ENCODE results near the gene AGBL2. TPM values are rescaled to one million over a fixed set of nuclear protein-coding genes. Genes with fewer than 3 reads are reported as not detected.
"Not testable (repeated sequence)": the region's sequence is repeated elsewhere in the genome, so short reads cannot be mapped to it uniquely, and the experiment has no call there.

AGBL2 gene
- total RNA-seq, 4 donors from 2014 or later, result 0.17 to 0.65 TPM; not detected in 2

DNA sequence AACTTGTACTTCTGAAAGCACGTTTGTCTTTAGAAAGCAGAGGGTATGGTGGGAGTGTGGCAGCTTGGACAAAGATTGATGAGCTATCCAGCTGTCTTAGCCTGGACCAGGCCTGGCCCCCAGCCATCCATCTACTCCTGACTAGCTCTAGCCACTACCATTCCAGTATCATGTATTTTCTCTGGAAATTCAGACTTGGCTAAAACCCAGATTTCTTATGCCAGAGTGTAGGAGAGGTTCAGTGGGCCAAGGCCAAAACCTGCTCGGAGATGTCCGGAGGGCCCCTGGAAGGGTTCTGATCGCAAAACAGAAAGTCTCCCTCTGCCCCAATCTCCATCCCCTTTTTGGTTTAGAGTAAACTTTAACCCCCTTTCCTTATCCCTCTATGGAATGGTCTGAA, 48.0 kb downstream of the AGBL2 start:
- TF ChIP-seq, protein P1, sequence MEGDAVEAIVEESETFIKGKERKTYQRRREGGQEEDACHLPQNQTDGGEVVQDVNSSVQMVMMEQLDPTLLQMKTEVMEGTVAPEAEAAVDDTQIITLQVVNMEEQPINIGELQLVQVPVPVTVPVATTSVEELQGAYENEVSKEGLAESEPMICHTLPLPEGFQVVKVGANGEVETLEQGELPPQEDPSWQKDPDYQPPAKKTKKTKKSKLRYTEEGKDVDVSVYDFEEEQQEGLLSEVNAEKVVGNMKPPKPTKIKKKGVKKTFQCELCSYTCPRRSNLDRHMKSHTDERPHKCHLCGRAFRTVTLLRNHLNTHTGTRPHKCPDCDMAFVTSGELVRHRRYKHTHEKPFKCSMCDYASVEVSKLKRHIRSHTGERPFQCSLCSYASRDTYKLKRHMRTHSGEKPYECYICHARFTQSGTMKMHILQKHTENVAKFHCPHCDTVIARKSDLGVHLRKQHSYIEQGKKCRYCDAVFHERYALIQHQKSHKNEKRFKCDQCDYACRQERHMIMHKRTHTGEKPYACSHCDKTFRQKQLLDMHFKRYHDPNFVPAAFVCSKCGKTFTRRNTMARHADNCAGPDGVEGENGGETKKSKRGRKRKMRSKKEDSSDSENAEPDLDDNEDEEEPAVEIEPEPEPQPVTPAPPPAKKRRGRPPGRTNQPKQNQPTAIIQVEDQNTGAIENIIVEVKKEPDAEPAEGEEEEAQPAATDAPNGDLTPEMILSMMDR (IDR thresholded peaks at IDR 0.05), result no peak
- no peak for TF ChIP-seq POLR2A (IDR thresholded peaks at IDR 0.05)
- DNase-seq (ENCODE audit: low spot score in 2 of 2), result no peak
- intact Hi-C loops (cut with DNase I; ENCODE audit: low total_unique reads), result no loop called here
- no peak overlapping the region for H3K4me3 ChIP-seq (ENCODE audit: low read depth, poor library complexity, severe bottlenecking)
- WGBS, 2 donors, result 84 to 93% methylated on average over 4 of the region's 4 CpGs

- intact Hi-C loops (cut with DNase I; ENCODE audit: low total_unique reads); H3K4me3 ChIP-seq (ENCODE audit: low read depth, poor library complexity, severe bottlenecking); DNase-seq (ENCODE audit: low spot score in 2 of 2): not testable (repeated sequence)
- WGBS, 2 donors, result 86 to 94% methylated on average over 4 of the region's 4 CpGs
Measured at GRCh38 chr11:47664936-47665335, 50.2 kb downstream of the AGBL2 start.

GRCh38 chr11:47661245-47661644, 53.9 kb downstream of the AGBL2 start:
- DNase-seq (ENCODE audit: low spot score in 2 of 2), result no peak
- WGBS, 2 donors, result 93 to 95% methylated on average over 2 of the region's 2 CpGs
- no peak overlapping the region for H3K4me3 ChIP-seq (ENCODE audit: low read depth, poor library complexity, severe bottlenecking)
- intact Hi-C loops (cut with DNase I; ENCODE audit: low total_unique reads), result no loop called here
- TF ChIP-seq, protein P1 (IDR thresholded peaks at IDR 0.05), result no peak
- TF ChIP-seq POLR2A (IDR thresholded peaks at IDR 0.05), result no peak

DNA sequence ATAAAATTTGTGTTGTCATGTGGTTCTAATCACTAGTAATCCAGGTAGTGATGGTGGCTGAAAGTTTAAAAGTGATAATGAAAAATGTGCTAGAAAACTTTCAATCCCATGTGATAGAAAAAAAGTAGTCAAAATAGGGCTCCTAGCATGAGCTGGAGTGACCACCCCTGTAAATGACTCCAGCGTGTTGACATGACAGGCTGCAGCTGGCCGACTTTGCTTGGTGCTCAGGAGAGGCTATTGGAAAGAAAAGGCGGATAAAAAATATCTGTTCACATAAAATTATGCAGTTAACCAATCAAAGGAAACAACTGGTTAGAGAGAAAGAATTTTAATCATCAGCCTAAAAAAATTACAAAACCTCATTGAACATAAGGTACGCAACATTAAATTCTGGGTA, 55.9 kb downstream of the AGBL2 start:
- no peak for DNase-seq (ENCODE audit: low spot score in 2 of 2)
- WGBS, 2 donors, result 78 to 82% methylated on average over 4 of the region's 4 CpGs
- intact Hi-C loops (cut with DNase I; ENCODE audit: low total_unique reads), result no loop called here
- TF ChIP-seq, protein P1 (IDR thresholded peaks at IDR 0.05), result no peak
- TF ChIP-seq POLR2A (IDR thresholded peaks at IDR 0.05), result no peak
- no peak overlapping the region for H3K4me3 ChIP-seq (ENCODE audit: low read depth, poor library complexity, severe bottlenecking)

GRCh38 chr11:47656260-47656885, 58.8 kb downstream of the AGBL2 start:
- no peak overlapping the region for H3K4me3 ChIP-seq (ENCODE audit: low read depth, poor library complexity, severe bottlenecking)
- TF ChIP-seq, protein P1 (IDR thresholded peaks at IDR 0.05), result no peak
- TF ChIP-seq POLR2A (IDR thresholded peaks at IDR 0.05), result no peak
- DNase-seq (ENCODE audit: low spot score in 2 of 2), result no peak
- intact Hi-C loops (cut with DNase I; ENCODE audit: low total_unique reads), result no loop called here
- WGBS, 2 donors, result 66 to 68% methylated on average over 6 of the region's 6 CpGs

DNA sequence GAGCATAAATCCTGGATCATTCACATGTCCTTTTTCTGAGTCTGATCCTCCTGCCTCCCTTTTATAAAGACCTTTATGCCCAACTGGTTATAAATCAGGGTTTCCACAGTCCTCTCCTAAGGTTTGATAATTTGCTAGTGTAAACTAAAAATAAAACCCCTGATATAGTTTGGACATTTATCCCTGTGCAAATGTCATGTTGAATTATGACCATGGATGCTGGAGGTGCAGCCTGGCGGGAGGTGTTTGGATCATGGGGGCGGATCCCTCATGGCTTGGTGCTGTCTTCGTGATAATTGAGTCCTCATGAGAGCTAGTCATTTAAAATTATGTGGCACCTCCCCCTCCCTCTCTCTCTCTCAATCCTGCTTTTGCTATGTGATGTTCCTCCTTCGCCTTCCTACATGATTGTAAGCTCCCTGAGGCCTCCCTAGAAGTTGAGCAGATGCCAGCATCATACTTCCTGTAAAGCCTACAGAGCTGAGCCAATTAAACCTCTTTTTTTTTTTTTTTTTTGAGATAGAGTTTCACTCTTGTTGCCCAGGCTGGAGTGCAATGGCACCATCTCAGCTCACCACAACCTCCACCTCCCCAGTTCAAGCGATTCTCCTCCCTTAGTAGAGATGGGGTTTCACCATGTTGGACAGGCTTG, 63.2 kb downstream of the AGBL2 start:
- TF ChIP-seq, protein P1 (IDR thresholded peaks at IDR 0.05), result no peak
- TF ChIP-seq POLR2A (IDR thresholded peaks at IDR 0.05), result no peak

More for the DNA sequence above, 63.2 kb downstream of the AGBL2 start:
- no peak overlapping the region for H3K4me3 ChIP-seq (ENCODE audit: low read depth, poor library complexity, severe bottlenecking)
- no peak for DNase-seq (ENCODE audit: low spot score in 2 of 2)
- 91 to 96% methylated on average over 5 of the region's 5 CpGs for WGBS, 2 donors
- intact Hi-C loops (cut with DNase I; ENCODE audit: low total_unique reads), result no loop called here

Measured in lower leg skin (tissue), 4 donors.